DMS79 treated with DMSO at 0.1 percent for 48 hours (cell line): Measurements from ENCODE around the gene ADGRA3.
A peak's percentile ranks its signal among the peaks of the same experiment; 100 is the strongest.
"Not testable (repeated sequence)": the region's sequence is repeated elsewhere in the genome, so short reads cannot be mapped to it uniquely, and the experiment has no call there.

Source experiments
- DNase-seq: peaks from one replicate; lab custom pipeline; 2025; lab: John Stamatoyannopoulos, UW

Gene ADGRA3

GRCh38 chr4:22478426-22478825 is 37.4 kb downstream of the ADGRA3 start:
- DNase-seq, result no peak

GRCh38 chr4:22477813-22478182 is 38.1 kb downstream of the ADGRA3 start:
- DNase-seq, result no peak

GRCh38 chr4:22477136-22477812 is 38.6 kb downstream of the ADGRA3 start:
- DNase-seq, result no peak

DNA sequence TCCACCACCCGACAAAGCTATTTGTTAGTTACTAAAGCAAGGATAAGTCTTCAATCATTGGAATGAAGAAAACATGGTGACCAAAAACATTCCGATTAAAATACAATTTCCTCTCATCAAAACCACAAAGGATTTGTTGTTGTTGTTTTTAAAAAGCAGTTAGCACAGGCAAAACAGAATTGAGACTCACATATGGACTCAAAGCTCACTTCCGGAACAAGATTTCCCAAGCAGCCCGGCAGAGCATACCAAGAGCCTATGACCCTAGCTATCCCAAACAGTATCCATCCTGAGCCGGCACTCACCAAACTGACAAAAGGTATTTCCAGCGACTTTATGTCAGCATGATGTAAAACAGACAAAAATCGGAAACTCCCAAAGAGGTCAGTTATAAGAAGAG is 39.9 kb downstream of the ADGRA3 start:
- no peak for DNase-seq

GRCh38 chr4:22475311-22475646 is 40.6 kb downstream of the ADGRA3 start:
- DNase-seq, result not testable (repeated sequence)

GRCh38 chr4:22474636-22475310 is 41.1 kb downstream of the ADGRA3 start:
- no peak for DNase-seq

GRCh38 chr4:22473268-22473667 is 42.6 kb downstream of the ADGRA3 start:
- DNase-seq, result no peak

- DNase-seq, result no peak
Observed at GRCh38 chr4:22471999-22472461, 43.8 kb downstream of the ADGRA3 start.

DNA sequence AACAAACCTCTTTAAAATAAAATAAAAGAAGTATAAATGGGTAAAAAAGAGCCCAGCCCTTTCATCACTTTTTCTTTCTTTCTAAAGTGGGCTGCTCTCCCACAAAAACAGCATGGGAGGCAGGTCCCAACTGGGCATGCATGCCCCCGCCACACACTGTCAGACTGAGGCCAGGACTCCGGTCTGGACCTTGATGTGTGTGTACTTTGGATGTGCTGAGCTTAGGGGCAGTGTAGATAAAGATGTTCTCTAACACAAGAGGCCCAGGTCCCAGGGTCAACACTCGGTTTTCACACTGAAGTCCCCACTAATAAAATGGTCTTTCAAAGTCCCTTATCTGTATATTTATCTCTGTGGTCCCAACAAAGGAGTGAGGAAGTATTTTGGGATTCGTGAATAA is 44.4 kb downstream of the ADGRA3 start:
- DNase-seq, result no peak

DNA sequence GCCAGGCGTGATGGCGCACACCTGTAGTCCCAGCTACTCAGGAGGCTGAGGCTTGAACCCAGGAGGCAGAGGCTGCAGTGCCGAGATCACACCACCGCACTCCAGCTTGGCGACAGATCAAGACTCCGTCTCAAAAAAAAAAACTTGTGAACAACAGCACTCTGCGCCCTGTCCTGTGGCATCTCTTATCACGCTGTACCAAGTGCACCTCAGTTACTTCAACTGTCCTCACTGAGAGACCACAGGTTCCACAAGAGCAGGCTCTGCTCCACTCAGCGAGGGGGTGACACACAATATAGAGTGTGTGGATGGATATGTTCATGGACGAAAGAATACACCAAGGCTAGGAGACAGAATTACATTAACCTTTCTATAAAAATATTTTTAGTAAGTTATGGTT is 49.3 kb downstream of the ADGRA3 start:
- no peak for DNase-seq

DNA sequence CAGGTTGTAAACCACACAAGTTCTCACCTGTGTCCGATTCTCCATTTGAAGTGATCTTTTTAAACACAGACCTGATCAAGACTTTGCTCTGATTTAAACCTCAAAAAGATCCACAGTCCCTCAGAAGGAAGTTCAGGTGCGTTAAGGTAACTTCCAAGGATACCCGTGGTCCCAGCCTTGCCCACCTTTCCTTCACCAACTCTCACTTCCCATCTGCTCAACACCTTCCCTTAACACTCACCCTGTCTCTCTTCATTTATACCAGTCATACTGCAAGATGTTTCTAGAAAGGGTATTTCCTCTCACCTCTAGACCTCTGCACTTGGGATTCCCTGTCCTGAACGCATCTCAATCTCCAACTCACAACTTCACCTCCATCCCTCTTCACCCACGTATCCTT is 49.9 kb downstream of the ADGRA3 start:
- no peak for DNase-seq

- no peak for DNase-seq
Observed at GRCh38 chr4:22465349-22465748, 50.5 kb downstream of the ADGRA3 start.

- no peak for DNase-seq
Observed at GRCh38 chr4:22463179-22463578, 52.7 kb downstream of the ADGRA3 start.

DNA sequence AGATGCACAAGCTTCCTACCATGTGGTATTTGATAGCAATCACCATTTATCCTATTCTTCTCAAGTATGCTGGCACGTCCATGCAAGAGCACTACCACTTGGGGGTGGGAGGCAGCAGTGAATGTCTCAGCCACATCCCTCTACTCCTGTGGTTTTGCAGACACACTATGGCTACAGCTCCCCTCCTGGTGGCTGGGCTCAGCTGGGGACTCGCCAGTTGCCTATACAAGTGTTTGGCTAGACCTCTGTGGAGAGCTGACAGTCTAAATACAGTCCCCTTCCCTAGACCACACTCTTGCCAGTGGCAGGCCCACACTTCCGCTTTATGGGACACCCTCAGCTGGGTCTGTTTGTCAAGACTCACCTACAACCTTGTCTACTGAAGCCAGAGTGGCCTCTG is 53.2 kb downstream of the ADGRA3 start:
- DNase-seq, result no peak

GRCh38 chr4:22460266-22460665 is 55.6 kb downstream of the ADGRA3 start:
- no peak for DNase-seq

DNA sequence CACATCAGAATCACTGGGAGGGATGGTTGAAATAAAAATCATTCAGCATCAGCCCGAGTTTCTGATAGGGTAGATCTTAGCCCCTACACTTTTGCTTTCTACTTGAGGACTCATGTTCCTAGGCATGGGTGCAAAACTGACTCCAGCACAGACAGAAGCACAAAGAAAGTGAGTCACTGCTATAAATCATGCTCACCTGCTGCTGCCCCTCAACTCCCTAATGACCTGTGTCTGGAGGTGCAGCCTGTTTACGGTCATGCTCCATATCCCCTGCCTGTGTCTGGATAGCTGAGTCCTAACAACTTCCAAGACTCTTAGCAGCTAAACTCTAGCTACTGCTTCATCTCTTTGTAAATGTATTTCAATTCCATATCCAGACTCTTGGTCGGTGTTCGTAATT is 57.8 kb downstream of the ADGRA3 start:
- peak; percentile 85 for DNase-seq

DNA sequence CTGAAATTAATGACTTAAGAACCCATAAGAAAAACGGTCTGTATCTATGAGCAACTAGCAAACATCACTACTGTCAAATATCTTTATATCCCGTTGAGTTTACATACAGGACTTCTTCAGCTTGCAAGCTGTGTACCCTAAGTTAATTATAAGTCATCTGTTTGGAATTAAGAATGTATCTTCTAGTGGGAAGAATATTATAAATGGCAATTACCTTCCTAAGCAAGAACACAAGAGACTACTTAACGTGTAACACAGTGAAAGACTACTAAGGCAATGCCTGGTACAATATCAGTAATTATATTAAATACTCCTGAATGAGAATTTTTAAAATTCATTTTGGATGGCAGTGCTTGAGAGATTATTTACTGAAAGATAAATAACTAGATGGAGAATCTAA is 58.5 kb downstream of the ADGRA3 start:
- peak; percentile 7 for DNase-seq

DNA sequence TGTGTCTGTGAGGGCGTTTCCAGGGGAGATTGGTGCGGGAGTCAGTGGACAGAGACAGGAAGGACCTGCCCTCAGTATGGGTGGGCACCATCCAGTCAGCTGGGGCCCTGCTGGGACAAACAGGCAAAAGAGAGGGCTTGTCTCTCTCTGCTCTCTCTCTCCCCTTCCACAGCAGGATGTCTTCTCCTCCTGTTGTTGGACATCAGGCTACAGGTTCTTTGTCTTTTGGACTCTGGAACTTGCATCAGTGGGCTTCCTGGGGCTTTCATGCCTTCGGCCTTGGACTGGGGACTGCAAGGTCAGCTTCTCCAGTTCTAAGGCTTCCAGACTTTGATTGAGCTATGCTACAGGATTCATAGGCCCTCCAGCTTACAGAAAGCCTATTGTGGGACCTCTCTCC is 59.6 kb downstream of the ADGRA3 start:
- DNase-seq, result no peak

GRCh38 chr4:22454955-22455354 is 60.9 kb downstream of the ADGRA3 start:
- peak; percentile 7 for DNase-seq

DNA sequence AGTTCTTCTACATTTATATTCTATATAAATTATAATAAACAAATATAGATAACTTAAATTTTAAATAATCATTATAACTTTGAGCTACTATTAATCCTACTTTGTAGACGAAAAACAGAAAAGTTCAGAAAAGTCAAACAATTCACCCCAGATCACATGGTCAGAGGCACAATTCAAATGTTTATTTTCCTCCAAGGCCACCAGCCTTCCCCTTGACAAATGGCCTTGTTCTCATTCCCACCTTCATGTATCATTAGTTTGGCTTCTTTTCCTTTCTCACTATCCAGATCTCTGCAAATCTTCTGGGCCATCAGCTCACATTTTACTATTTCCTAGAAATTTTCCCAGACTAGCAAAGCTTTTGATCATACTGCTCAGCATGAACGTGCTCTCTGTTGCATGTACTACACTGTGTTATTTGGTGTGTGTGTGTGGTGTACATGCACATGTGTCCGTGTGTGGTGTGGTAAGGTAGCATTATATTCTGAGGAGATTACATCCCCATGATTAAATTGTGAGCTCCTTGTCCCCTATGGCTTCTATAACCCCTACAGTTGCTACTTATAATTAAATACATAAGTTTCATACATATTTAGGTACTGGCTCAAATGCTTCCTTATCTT is 61.5 kb downstream of the ADGRA3 start:
- DNase-seq, result no peak

GRCh38 chr4:22444813-22445212 is 71.1 kb downstream of the ADGRA3 start:
- no peak for DNase-seq

DNA sequence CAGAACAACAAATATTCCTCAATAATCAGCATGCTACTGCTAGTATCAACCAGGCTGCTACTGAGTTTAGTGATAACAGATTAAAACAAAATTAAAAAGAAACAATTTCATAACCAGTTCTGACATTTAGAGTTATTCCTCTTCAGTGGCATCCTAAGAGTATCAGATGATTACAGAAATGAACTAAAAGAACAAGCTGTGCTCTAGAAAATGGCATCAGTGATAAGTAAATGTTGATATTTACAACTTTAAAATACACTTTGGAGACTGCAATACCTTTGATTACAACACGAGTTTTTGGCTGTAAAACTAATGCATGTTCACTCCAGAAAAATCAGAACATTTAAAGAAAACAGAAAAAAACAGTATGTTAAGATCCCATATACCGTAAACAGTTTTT is 72.9 kb downstream of the ADGRA3 start:
- DNase-seq, result no peak

DNA sequence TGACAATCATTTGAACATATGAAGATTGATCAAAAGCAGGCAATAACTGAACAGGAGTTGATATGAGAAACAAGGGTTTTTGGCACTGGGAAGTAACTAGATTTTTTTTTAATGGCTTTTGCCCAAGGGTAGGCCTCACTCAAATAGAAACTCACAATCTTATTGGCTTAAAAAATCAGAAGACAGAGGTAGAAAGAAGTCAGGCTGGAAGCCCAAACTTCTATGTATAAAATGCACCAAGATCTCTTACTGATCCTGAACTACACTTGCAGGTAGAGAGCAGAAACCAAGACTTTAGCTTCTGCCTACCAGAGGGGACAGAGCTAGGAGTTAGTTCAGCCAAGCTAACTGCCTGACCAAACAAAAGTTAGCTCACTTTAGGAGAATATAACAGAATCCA is 74.9 kb downstream of the ADGRA3 start:
- no peak for DNase-seq

DNA sequence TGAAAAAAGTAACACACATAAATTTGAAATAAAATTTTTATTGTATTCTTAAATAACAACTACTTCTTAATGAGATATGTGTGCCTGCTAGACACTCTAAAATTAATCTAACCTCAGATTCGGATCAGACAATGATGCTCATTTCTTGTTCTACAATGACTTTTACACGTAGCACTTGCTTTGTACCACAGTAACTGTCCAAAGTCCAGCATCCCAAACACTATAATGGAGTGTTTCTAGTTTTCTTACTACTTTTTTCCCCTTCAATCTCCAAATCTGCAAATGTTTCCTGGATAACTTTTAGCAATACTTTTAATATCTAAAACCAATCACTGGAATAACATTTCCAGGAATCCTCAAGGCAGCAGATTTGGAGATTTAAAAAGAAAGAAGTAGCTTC is 75.9 kb downstream of the ADGRA3 start:
- no peak for DNase-seq
